DOHH2 (cell line): ENCODE results near the gene NFKBIE.

Experiments used
- H3F3A ChIP-seq: fragments of 200-600 bp; sonication (generic), shearing (Covaris generic); 2 replicates; pipeline ENCODE4 v1.6.0; 2016; ENCODE audit warnings: antibody characterized with exemption, mild to moderate bottlenecking; ENCODE audit not compliant: control insufficient read depth, insufficient read depth
- H3K27ac ChIP-seq: fragments of 200-600 bp; sonication (generic); 2 replicates; pipeline ENCODE4 v1.5.1; 2014; ENCODE audit warnings: low read depth, mild to moderate bottlenecking, low read length, moderate library complexity
- H3K27me3 ChIP-seq: fragments of 200-600 bp; sonication (generic); 2 replicates; pipeline ENCODE4 v1.6.1; 2014; ENCODE audit warnings: mild to moderate bottlenecking, low read length, mixed read lengths; ENCODE audit not compliant: control insufficient read depth
- H3K36me3 ChIP-seq: fragments of 200-600 bp; sonication (generic); 2 replicates; pipeline ENCODE4 v1.6.1; 2014; ENCODE audit warnings: mild to moderate bottlenecking, low read length, moderate library complexity, mixed read lengths; ENCODE audit not compliant: control insufficient read depth
- H3K4me1 ChIP-seq: fragments of 200-600 bp; sonication (generic); 2 replicates; pipeline ENCODE4 v1.6.1; 2014; ENCODE audit warnings: mild to moderate bottlenecking, low read length, mixed read lengths; ENCODE audit not compliant: control insufficient read depth
- H3K4me2 ChIP-seq: fragments of 200-600 bp; sonication (generic); 2 replicates; pipeline ENCODE4 v1.6.0; 2014; ENCODE audit warnings: mild to moderate bottlenecking, low read length, moderate library complexity
- H3K4me3 ChIP-seq: fragments of 200-600 bp; sonication (generic); 2 replicates; pipeline ENCODE4 v1.5.1; 2014; ENCODE audit warnings: mild to moderate bottlenecking, low read length, mixed read lengths
- H3K79me2 ChIP-seq: fragments of 200-600 bp; sonication (generic); 2 replicates; pipeline ENCODE4 v1.6.1; 2014; ENCODE audit warnings: mild to moderate bottlenecking, low read length, mixed read lengths; ENCODE audit not compliant: control insufficient read depth
- H3K9me2 ChIP-seq: fragments of 200-600 bp; sonication (generic); replicated peaks from 2 replicates; pipeline ENCODE4 v1.6.1; 2014; ENCODE audit warnings: mild to moderate bottlenecking, low read length, mixed read lengths; ENCODE audit not compliant: control insufficient read depth
- H3K9me3 ChIP-seq: fragments of 200-600 bp; sonication (generic); 2 replicates; pipeline ENCODE4 v1.6.1; 2014; ENCODE audit warnings: antibody characterized with exemption, low read length, mixed read lengths; ENCODE audit not compliant: control insufficient read depth, insufficient read depth
- H4K20me1 ChIP-seq: fragments of 200-600 bp; sonication (generic); 2 replicates; pipeline ENCODE4 v1.6.0; 2014; ENCODE audit warnings: low read depth, mild to moderate bottlenecking, antibody characterized with exemption, low read length, moderate library complexity; ENCODE audit not compliant: control insufficient read depth, insufficient read depth
- EZH2phosphoT487 ChIP-seq: fragments of 200-600 bp; sonication (generic); IDR thresholded peaks from 2 replicates; pipeline ENCODE4 v1.6.1; 2017; ENCODE audit warnings: borderline replicate concordance, mild to moderate bottlenecking, antibody characterized with exemption, low read length, moderate library complexity, mixed read lengths
- TF ChIP-seq, protein P1 (sequence below): fragments of 200-600 bp; sonication (generic); IDR thresholded peaks from one replicate; pipeline ENCODE4 v1.5.1; 2014; ENCODE audit warnings: antibody characterized with exemption, mild to moderate bottlenecking, low read depth, low read length; ENCODE audit not compliant: poor library complexity, severe bottlenecking

The NFKBIE gene

DNA sequence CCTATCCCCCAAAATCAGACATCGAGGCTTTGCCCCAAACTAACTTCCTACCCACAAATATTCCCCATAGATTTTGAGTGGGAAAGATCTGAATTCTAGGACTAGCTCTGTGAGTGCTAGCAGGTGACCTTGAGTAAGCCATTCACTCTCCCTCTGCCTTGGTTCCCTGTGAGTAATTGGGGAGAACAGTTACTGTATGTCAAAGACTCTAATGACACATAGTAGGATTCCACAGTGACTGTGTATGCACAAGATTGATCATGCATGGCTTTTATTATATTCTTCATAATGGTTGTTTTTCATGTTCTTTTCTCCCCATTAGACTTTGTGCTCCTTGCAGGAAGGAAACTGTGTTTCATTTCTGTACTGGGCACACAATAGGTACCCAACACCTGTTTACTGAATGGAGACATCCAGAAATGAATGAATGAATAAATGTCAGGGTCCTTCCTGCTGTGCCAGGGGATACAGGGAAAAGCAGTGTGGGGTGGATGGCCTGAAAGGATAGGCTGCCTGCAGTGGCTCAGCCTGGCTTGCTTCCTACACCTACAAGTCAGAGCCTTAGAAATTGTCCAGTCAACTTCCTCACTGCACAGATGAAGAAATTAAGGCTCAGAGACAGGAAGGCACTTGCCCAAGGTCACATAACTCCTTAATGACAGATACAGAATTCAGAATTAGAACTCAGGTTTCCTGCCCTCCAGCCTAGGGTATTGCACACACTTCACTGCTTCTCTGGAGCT is 4.0 kb upstream of the NFKBIE start:
- Histone ChIP-seq H3K9me2 (no peaks in the 10 kb centered on the region), H3K4me2 (no peak overlapping the region), H3K27ac (no peak overlapping the region), H3K4me1 (peaks cover 37% of the 10 kb centered on the region), H3K4me3 (no peak overlapping the region), H4K20me1 (no peaks in the 10 kb centered on the region), H3K9me3 (no peaks in the 10 kb centered on the region), H3K79me2 (peaks cover 8% of the 10 kb centered on the region), H3K27me3 (peaks cover 53% of the 10 kb centered on the region), H3F3A (peaks cover 17% of the 10 kb centered on the region), H3K36me3 (peaks cover 6% of the 10 kb centered on the region; the same call in 1 of the 2 replicates)
- TF ChIP-seq EZH2phosphoT487: no peak
- TF ChIP-seq, protein P1, sequence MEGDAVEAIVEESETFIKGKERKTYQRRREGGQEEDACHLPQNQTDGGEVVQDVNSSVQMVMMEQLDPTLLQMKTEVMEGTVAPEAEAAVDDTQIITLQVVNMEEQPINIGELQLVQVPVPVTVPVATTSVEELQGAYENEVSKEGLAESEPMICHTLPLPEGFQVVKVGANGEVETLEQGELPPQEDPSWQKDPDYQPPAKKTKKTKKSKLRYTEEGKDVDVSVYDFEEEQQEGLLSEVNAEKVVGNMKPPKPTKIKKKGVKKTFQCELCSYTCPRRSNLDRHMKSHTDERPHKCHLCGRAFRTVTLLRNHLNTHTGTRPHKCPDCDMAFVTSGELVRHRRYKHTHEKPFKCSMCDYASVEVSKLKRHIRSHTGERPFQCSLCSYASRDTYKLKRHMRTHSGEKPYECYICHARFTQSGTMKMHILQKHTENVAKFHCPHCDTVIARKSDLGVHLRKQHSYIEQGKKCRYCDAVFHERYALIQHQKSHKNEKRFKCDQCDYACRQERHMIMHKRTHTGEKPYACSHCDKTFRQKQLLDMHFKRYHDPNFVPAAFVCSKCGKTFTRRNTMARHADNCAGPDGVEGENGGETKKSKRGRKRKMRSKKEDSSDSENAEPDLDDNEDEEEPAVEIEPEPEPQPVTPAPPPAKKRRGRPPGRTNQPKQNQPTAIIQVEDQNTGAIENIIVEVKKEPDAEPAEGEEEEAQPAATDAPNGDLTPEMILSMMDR: no peak

DNA sequence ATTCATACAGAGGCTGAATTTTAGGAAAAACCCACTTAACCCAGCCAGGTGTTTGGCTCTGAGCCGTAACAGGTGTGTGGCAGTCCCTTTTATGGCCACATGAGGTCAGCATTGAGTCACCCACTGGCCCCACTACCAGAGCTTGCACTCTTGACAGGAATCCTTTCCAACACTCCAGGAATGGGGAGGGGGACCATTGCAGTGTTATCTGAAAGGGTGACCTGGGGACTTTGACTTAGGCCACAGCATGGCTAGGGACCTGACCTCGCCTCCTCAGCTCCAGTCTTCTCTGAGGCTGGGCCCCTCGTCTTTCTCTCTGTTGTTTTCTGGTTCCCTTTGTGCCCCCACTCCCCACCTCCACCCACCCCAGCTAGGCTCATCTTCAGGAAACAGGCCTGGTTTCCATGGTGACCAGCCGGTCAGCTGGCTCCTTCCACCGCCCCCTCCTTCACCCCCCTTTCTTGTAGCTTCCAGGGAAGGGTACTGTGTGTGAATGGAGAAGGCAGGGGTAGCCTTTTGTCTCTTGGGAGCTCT is 2.8 kb upstream of the NFKBIE start:
- H3K27me3 ChIP-seq: peaks cover 45% of the 10 kb centered on the region
- no peaks in the 10 kb centered on the region for H3K9me2 ChIP-seq
- no peaks in the 10 kb centered on the region for H3K9me3 ChIP-seq
- H3K79me2 ChIP-seq: peaks cover 19% of the 10 kb centered on the region
- no peak overlapping the region for H3K27ac ChIP-seq
- H3K4me3 ChIP-seq: no peak overlapping the region
- peaks cover 22% of the 10 kb centered on the region for H3F3A ChIP-seq
- H3K36me3 ChIP-seq: peaks cover 16% of the 10 kb centered on the region
- TF ChIP-seq, protein P1: peak; percentile 96
- TF ChIP-seq EZH2phosphoT487: no peak
- H4K20me1 ChIP-seq: no peaks in the 10 kb centered on the region
- H3K4me2 ChIP-seq: no peak overlapping the region
- peaks cover 46% of the 10 kb centered on the region for H3K4me1 ChIP-seq

DNA sequence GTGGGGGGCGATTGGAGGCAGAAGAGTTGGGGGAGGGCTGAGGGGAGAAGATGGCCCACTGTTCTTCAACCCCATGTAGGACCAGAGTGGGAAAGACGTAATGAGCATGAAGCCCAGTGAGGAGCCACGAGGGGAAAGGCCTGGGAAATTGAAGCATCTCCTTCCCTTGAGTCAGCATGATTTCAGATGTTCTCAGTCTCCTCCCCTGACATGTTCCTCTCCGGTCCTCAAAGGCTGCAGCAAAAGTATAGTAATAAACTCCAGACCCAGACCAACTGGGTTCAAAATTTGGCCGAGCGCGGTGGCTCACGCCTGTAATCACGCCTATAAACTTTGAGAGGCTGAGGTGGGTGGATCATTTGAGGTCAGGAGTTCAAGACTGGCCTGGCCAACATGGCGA is 1.9 kb upstream of the NFKBIE start:
- H3F3A ChIP-seq: peaks cover 22% of the 10 kb centered on the region
- peaks cover 25% of the 10 kb centered on the region for H3K36me3 ChIP-seq
- H3K27me3 ChIP-seq: peaks cover 36% of the 10 kb centered on the region
- no peak overlapping the region for H3K4me3 ChIP-seq
- TF ChIP-seq, protein P1: no peak
- TF ChIP-seq EZH2phosphoT487: no peak
- no peaks in the 10 kb centered on the region for H3K9me2 ChIP-seq
- H3K27ac ChIP-seq: no peak overlapping the region
- peaks cover 29% of the 10 kb centered on the region for H3K79me2 ChIP-seq
- no peak overlapping the region for H3K4me2 ChIP-seq
- H3K9me3 ChIP-seq: no peaks in the 10 kb centered on the region
- H3K4me1 ChIP-seq: peaks cover 55% of the 10 kb centered on the region
- no peaks in the 10 kb centered on the region for H4K20me1 ChIP-seq
